H9 (cell line): ENCODE measurements around the gene RPL36. TPM values are rescaled to one million over a fixed set of nuclear protein-coding genes. Genes with fewer than 3 reads are reported as not detected.

Experiments
- DNase-seq: peaks from one replicate; pipeline ENCODE4 v3.0.0-alpha.2; 2017
- H2AFZ ChIP-seq: one replicate; pipeline ENCODE4 v1.6.1; 2013; ENCODE audit warnings: mild to moderate bottlenecking, low read length, control low read depth, moderate library complexity
- H2AK5ac ChIP-seq: 2 replicates; pipeline ENCODE4 v1.6.1; 2013; ENCODE audit warnings: low read length, control low read depth, mixed read lengths; ENCODE audit not compliant: insufficient read length
- H2BK120ac ChIP-seq: one replicate; pipeline ENCODE4 v1.6.1; 2013; ENCODE audit warnings: low read depth, mild to moderate bottlenecking, low read length, control low read depth, inconsistent platforms; ENCODE audit not compliant: poor library complexity, severe bottlenecking
- H2BK12ac ChIP-seq: 2 replicates; pipeline ENCODE4 v1.6.1; 2013; ENCODE audit warnings: low read length, control low read depth, mixed read lengths, low read depth; ENCODE audit not compliant: insufficient read length
- H2BK15ac ChIP-seq: 2 replicates; pipeline ENCODE4 v1.6.1; 2013; ENCODE audit warnings: low read depth, low read length, control low read depth
- H2BK20ac ChIP-seq: one replicate; pipeline ENCODE4 v1.6.1; 2013; ENCODE audit warnings: low read depth, mild to moderate bottlenecking, low read length, control low read depth, inconsistent platforms; ENCODE audit not compliant: poor library complexity, severe bottlenecking
- H2BK5ac ChIP-seq: 2 replicates; pipeline ENCODE4 v1.6.1; 2013; ENCODE audit warnings: low read length, control low read depth, mixed read lengths; ENCODE audit not compliant: insufficient read length
- H3K14ac ChIP-seq: 2 replicates; pipeline ENCODE4 v1.6.1; 2013; ENCODE audit warnings: low read length, control low read depth; ENCODE audit not compliant: insufficient read depth
- H3K18ac ChIP-seq: 2 replicates; pipeline ENCODE4 v1.6.1; 2013; ENCODE audit warnings: low read depth, mild to moderate bottlenecking, mixed read lengths, low read length, control low read depth; ENCODE audit not compliant: insufficient read length
- H3K23ac ChIP-seq: 2 replicates; pipeline ENCODE4 v1.6.1; 2013; ENCODE audit warnings: low read length, control low read depth, mixed read lengths, low read depth; ENCODE audit not compliant: insufficient read length
- H3K23me2 ChIP-seq: 2 replicates; pipeline ENCODE4 v1.6.1; 2013; ENCODE audit warnings: low read depth, mild to moderate bottlenecking, mixed read lengths, low read length, control low read depth; ENCODE audit not compliant: insufficient read length, poor library complexity, severe bottlenecking
- H3K27ac ChIP-seq: 2 replicates; pipeline ENCODE4 v1.5.1; 2013; ENCODE audit warnings: low read length, control low read depth, mixed read lengths, low read depth; ENCODE audit not compliant: insufficient read length
- H3K27me3 ChIP-seq: 2 replicates; pipeline ENCODE4 v1.6.1; 2013; ENCODE audit warnings: low read length, control low read depth, inconsistent platforms; ENCODE audit not compliant: insufficient read depth
- H3K4ac ChIP-seq: 2 replicates; pipeline ENCODE4 v1.6.1; 2013; ENCODE audit warnings: low read depth, mild to moderate bottlenecking, control low read depth, inconsistent platforms, low read length, moderate library complexity
- H3K4me1 ChIP-seq: 2 replicates; pipeline ENCODE4 v1.6.1; 2013; ENCODE audit warnings: low read length, control low read depth, inconsistent platforms; ENCODE audit not compliant: insufficient read depth
- H3K4me2 ChIP-seq: 2 replicates; pipeline ENCODE4 v1.6.1; 2013; ENCODE audit warnings: low read length, control low read depth, mixed read lengths; ENCODE audit not compliant: insufficient read length, insufficient read depth
- H3K56ac ChIP-seq: 2 replicates; pipeline ENCODE4 v1.6.1; 2013; ENCODE audit warnings: low read depth, mild to moderate bottlenecking, mixed read lengths, low read length, control low read depth; ENCODE audit not compliant: insufficient read length
- H3K79me1 ChIP-seq: 2 replicates; pipeline ENCODE4 v1.6.1; 2013; ENCODE audit warnings: low read depth, mild to moderate bottlenecking, moderate library complexity, low read length, control low read depth, inconsistent platforms; ENCODE audit not compliant: insufficient read depth, poor library complexity, severe bottlenecking
- H3K79me2 ChIP-seq: 2 replicates; pipeline ENCODE4 v1.6.1; 2013; ENCODE audit warnings: low read length, control low read depth, inconsistent platforms; ENCODE audit not compliant: insufficient read depth
- H3K9ac ChIP-seq: 2 replicates; pipeline ENCODE4 v1.6.1; 2013; ENCODE audit warnings: low read length, control low read depth, mixed read lengths; ENCODE audit not compliant: insufficient read length; ENCODE audit errors: extremely low read depth
- H3K9me3 ChIP-seq: one replicate; pipeline ENCODE4 v1.6.1; 2013; ENCODE audit warnings: low read depth, low read length, inconsistent platforms; ENCODE audit not compliant: control insufficient read depth
- H3T11ph ChIP-seq: one replicate; pipeline ENCODE4 v1.6.1; 2013; ENCODE audit warnings: mild to moderate bottlenecking, low read length, control low read depth, inconsistent platforms
- H4K20me1 ChIP-seq: one replicate; pipeline ENCODE4 v1.6.1; 2013; ENCODE audit not compliant: control insufficient read depth, insufficient read length, insufficient read depth
- H4K5ac ChIP-seq: 2 replicates; pipeline ENCODE4 v1.6.1; 2013; ENCODE audit warnings: low read depth, mild to moderate bottlenecking, mixed read lengths, low read length, control low read depth; ENCODE audit not compliant: insufficient read length
- H4K8ac ChIP-seq: replicated peaks from 2 replicates; pipeline ENCODE4 v1.6.1; 2013; ENCODE audit warnings: low read length, control low read depth, mixed read lengths, low read depth; ENCODE audit not compliant: insufficient read length
- H4K91ac ChIP-seq: 2 replicates; pipeline ENCODE4 v1.6.1; 2013; ENCODE audit warnings: low read depth, mild to moderate bottlenecking, moderate library complexity, mixed read lengths, low read length, control low read depth; ENCODE audit not compliant: insufficient read length
- H3K27ac Mint-ChIP-seq, 3 experiments: 2 replicates in 2 of 3; 3 replicates in 1 of 3; pipeline ENCODE4 v1.8.0; 2020 to 2021; ENCODE audit warnings: mixed read lengths in 3 of 3, mild to moderate bottlenecking in 1 of 3, moderate library complexity in 1 of 3
- H3K27me3 Mint-ChIP-seq: 2 replicates; pipeline ENCODE4 v1.8.0; 2021; ENCODE audit warnings: low read depth, mild to moderate bottlenecking, moderate library complexity, mixed read lengths
- H3K36me3 Mint-ChIP-seq, 3 experiments: 2 replicates in 2 of 3; 3 replicates in 1 of 3; pipeline ENCODE4 v1.8.0; 2020 to 2021; ENCODE audit warnings: low read depth in 3 of 3, mixed read lengths in 3 of 3; ENCODE audit not compliant: insufficient read depth in 1 of 3
- H3K4me1 Mint-ChIP-seq, 2 experiments: 2 replicates each; pipeline ENCODE4 v1.8.0; 2020; ENCODE audit warnings: mixed read lengths in 2 of 2
- H3K4me3 Mint-ChIP-seq, 2 experiments: 2 replicates in 1 of 2; 3 replicates in 1 of 2; pipeline ENCODE4 v1.8.0; 2020 to 2021; ENCODE audit warnings: mild to moderate bottlenecking in 2 of 2, mixed read lengths in 2 of 2, moderate library complexity in 1 of 2
- H3K9me3 Mint-ChIP-seq, 2 experiments: 2 replicates in 1 of 2; 3 replicates in 1 of 2; pipeline ENCODE4 v1.8.0; 2020; ENCODE audit warnings: mild to moderate bottlenecking in 2 of 2, mixed read lengths in 2 of 2, moderate library complexity in 1 of 2
- WGBS: extraction: QIAGEN DNeasy Blood & Tissue Kit; methylation state at CpG from one replicate; pipeline ENCODE4 v1.1.7; 2013; ENCODE audit warnings: missing lambda C conversion rate, low lambda C conversion rate, mixed read lengths; ENCODE audit not compliant: insufficient read length; ENCODE audit errors: extremely low coverage; 5-methylcytosine and 5-hydroxymethylcytosine counted together
- total RNA-seq: library from RNA; stranded (reverse); gene quantifications from 2 replicates; pipeline ENCODE4 v1.2.1, GENCODE V29; 2021
- TF ChIP-seq, protein P1 (sequence below): fragments of 200-600 bp; sonication (generic); conservative IDR thresholded peaks from 3 replicates; pipeline ENCODE4 v1.8.0; 2021; ENCODE audit warnings: antibody characterized with exemption, mild to moderate bottlenecking

RPL36 gene
- total RNA-seq, 1 experiment from 2014 or later = 1,074 TPM

DNA sequence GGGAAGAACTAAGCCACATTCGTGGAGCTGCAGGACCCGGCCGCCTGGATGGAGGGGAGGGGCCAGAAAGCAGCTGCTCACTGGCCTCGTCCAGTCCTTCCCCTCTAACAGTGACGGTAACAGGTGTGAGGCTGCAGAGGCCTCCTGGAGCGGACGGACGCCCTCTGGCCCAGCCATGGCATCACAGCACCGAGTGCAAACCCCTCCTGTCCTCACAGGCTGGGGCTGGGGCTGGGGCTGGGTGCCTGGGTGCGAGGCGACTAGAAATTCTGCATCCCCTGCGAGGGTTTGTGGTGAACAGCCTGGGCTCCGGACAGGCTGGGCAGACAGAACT is 13.4 kb upstream of the RPL36 start:
- Histone ChIP-seq H3K4ac (no peak overlapping the region), H2BK12ac (no peak overlapping the region), H3K23ac (no peak overlapping the region), H2AK5ac (no peak overlapping the region), H3K4me1 (no peaks in the 10 kb centered on the region; the same call in 1 of the 2 replicates), H3K79me1 (no peaks in the 10 kb centered on the region), H3K23me2 (peaks cover 13% of the 10 kb centered on the region), H4K8ac (no peak overlapping the region), H3K27me3 (no peaks in the 10 kb centered on the region), H3K27ac (no peak overlapping the region), H2BK15ac (no peak overlapping the region), H2AFZ (no peak overlapping the region), H3K9ac (no peak overlapping the region), H2BK5ac (no peak overlapping the region), H4K91ac (no peak overlapping the region), H3K79me2 (no peaks in the 10 kb centered on the region), H3T11ph (no peak overlapping the region), H3K56ac (no peak overlapping the region), H3K9me3 (no peaks in the 10 kb centered on the region), H4K20me1 (no peaks in the 10 kb centered on the region), H3K4me2 (no peak overlapping the region), H2BK120ac (no peak overlapping the region), H3K14ac (no peak overlapping the region), H3K18ac (no peak overlapping the region), H4K5ac (no peak overlapping the region), H2BK20ac (no peak overlapping the region)
- WGBS = no CpG with 5 or more reads among the region's 13 CpGs
- H3K9me3 Mint-ChIP-seq = peaks cover 0 to 2% of the 10 kb centered on the region in 2 experiments; a peak in 2 of 5 replicates
- H3K4me3 Mint-ChIP-seq = no peak overlapping the region
- peaks cover 6 to 17% (median 9%) of the 10 kb centered on the region in 3 experiments; a peak in 5 of 7 replicates for H3K36me3 Mint-ChIP-seq
- peak overlapping the region in 2 of 3 experiments; percentile 78 to 91; a peak in 2 of 7 replicates for H3K27ac Mint-ChIP-seq
- peaks cover 15 to 23% of the 10 kb centered on the region in 2 experiments for H3K4me1 Mint-ChIP-seq
- H3K27me3 Mint-ChIP-seq = peaks cover 4% of the 10 kb centered on the region
- no peak for DNase-seq
- TF ChIP-seq, protein P1, sequence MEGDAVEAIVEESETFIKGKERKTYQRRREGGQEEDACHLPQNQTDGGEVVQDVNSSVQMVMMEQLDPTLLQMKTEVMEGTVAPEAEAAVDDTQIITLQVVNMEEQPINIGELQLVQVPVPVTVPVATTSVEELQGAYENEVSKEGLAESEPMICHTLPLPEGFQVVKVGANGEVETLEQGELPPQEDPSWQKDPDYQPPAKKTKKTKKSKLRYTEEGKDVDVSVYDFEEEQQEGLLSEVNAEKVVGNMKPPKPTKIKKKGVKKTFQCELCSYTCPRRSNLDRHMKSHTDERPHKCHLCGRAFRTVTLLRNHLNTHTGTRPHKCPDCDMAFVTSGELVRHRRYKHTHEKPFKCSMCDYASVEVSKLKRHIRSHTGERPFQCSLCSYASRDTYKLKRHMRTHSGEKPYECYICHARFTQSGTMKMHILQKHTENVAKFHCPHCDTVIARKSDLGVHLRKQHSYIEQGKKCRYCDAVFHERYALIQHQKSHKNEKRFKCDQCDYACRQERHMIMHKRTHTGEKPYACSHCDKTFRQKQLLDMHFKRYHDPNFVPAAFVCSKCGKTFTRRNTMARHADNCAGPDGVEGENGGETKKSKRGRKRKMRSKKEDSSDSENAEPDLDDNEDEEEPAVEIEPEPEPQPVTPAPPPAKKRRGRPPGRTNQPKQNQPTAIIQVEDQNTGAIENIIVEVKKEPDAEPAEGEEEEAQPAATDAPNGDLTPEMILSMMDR = no peak
